ENCODE data around the gene SMYD5.
A peak's percentile ranks its signal among the peaks of the same experiment; 100 is the strongest.
"Not testable (repeated sequence)": the region's sequence is repeated elsewhere in the genome, so short reads cannot be mapped to it uniquely, and the experiment has no call there.

The SMYD5 gene

DNA sequence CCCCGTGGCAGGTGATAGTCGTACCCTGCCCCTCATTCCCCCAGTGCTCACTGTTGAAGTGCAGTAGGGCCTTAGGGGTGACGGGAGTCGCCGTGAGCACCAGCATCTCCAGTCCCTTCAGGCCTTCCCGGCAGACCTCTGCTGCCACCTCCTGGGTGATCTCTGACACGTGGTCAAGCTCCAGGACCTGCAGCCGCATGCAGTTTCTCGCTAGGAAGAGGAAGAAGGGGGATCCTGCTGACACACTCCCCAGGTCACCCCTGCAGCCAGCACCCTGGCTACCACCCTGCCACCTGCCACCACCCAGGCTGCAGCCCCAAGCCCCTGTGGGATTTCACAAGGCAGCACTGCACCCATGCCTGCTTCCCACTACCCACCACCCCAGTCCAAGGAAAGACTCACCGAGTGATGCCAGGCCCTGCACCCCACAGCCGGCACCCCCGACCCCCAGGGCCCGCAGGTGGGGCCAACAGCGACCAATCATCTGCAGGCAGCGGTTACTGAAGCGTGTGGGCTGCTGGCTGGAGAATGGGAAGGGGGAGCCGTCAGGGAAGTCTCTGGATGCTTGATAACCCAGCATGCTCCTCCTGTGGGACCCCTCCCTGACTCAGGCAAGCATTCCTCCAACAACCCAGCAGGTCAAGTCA is 46.4 kb downstream of the SMYD5 start:
- peak; percentile 49 for DNase-seq (ENCODE audit: low read depth, low spot score)
- Histone ChIP-seq H3K9ac (ENCODE audit: insufficient read length, low read depth) (no peak overlapping the region), H3K27me3 (ENCODE audit: insufficient read depth, insufficient read length) (no peaks in the 10 kb centered on the region), H3K9me3 (ENCODE audit: insufficient read depth, low read length) (no peaks in the 10 kb centered on the region), H3K4me1 (ENCODE audit: insufficient read depth, insufficient read length) (peaks cover 5% of the 10 kb centered on the region), H3K36me3 (ENCODE audit: insufficient read depth, insufficient read length, low read length) (no peaks in the 10 kb centered on the region), H3K4me3 (ENCODE audit: insufficient read length, low read depth) (no peak overlapping the region)
- TF ChIP-seq SUZ12 (IDR thresholded peaks at IDR 0.05; ENCODE audit: extremely low read depth, insufficient read depth, insufficient read length) = no peak
- TF ChIP-seq ZNF274 (IDR thresholded peaks at IDR 0.05; ENCODE audit: low read depth, low read length) = no peak
- no peak for TF ChIP-seq YY1 (IDR thresholded peaks at IDR 0.05; ENCODE audit: insufficient read depth, insufficient read length)

GRCh38 chr2:73262108-73262651 is 48.1 kb downstream of the SMYD5 start:
- Histone ChIP-seq H3K36me3 (ENCODE audit: insufficient read depth, insufficient read length, low read length) (no peaks in the 10 kb centered on the region), H3K9me3 (ENCODE audit: insufficient read depth, low read length) (no peaks in the 10 kb centered on the region), H3K4me3 (ENCODE audit: insufficient read length, low read depth) (no peak overlapping the region), H3K4me1 (ENCODE audit: insufficient read depth, insufficient read length) (peaks cover 5% of the 10 kb centered on the region), H3K9ac (ENCODE audit: insufficient read length, low read depth) (no peak overlapping the region), H3K27me3 (ENCODE audit: insufficient read depth, insufficient read length) (peaks cover 7% of the 10 kb centered on the region)
- no peak for DNase-seq (ENCODE audit: low read depth, low spot score)
- TF ChIP-seq SUZ12 (IDR thresholded peaks at IDR 0.05; ENCODE audit: extremely low read depth, insufficient read depth, insufficient read length) = no peak
- no peak for TF ChIP-seq ZNF274 (IDR thresholded peaks at IDR 0.05; ENCODE audit: low read depth, low read length)
- TF ChIP-seq YY1 (IDR thresholded peaks at IDR 0.05; ENCODE audit: insufficient read depth, insufficient read length) = no peak

GRCh38 chr2:73262691-73263429 is 48.8 kb downstream of the SMYD5 start:
- H3K27me3 ChIP-seq (ENCODE audit: insufficient read depth, insufficient read length) = peaks cover 14% of the 10 kb centered on the region
- H3K4me1 ChIP-seq (ENCODE audit: insufficient read depth, insufficient read length); H3K9ac ChIP-seq (ENCODE audit: insufficient read length, low read depth); H3K4me3 ChIP-seq (ENCODE audit: insufficient read length, low read depth); DNase-seq (ENCODE audit: low read depth, low spot score); H3K36me3 ChIP-seq (ENCODE audit: insufficient read depth, insufficient read length, low read length); H3K9me3 ChIP-seq (ENCODE audit: insufficient read depth, low read length): not testable (repeated sequence)

GRCh38 chr2:73263540-73264331 is 49.7 kb downstream of the SMYD5 start:
- no peak overlapping the region for H3K9ac ChIP-seq (ENCODE audit: insufficient read length, low read depth)
- no peak for DNase-seq (ENCODE audit: low read depth, low spot score)
- H3K27me3 ChIP-seq (ENCODE audit: insufficient read depth, insufficient read length) = peaks cover 23% of the 10 kb centered on the region
- TF ChIP-seq YY1 (IDR thresholded peaks at IDR 0.05; ENCODE audit: insufficient read depth, insufficient read length) (no peak), ZNF274 (IDR thresholded peaks at IDR 0.05; ENCODE audit: low read depth, low read length) (no peak), SUZ12 (IDR thresholded peaks at IDR 0.05; ENCODE audit: extremely low read depth, insufficient read depth, insufficient read length) (no peak)
- H3K4me3 ChIP-seq (ENCODE audit: insufficient read length, low read depth) = no peak overlapping the region
- H3K36me3 ChIP-seq (ENCODE audit: insufficient read depth, insufficient read length, low read length) = no peaks in the 10 kb centered on the region
- H3K4me1 ChIP-seq (ENCODE audit: insufficient read depth, insufficient read length) = peaks cover 10% of the 10 kb centered on the region
- no peaks in the 10 kb centered on the region for H3K9me3 ChIP-seq (ENCODE audit: insufficient read depth, low read length)

GRCh38 chr2:73264332-73264606 is 50.2 kb downstream of the SMYD5 start:
- no peak overlapping the region for H3K4me3 ChIP-seq (ENCODE audit: insufficient read length, low read depth)
- H3K27me3 ChIP-seq (ENCODE audit: insufficient read depth, insufficient read length) = peaks cover 28% of the 10 kb centered on the region
- H3K36me3 ChIP-seq (ENCODE audit: insufficient read depth, insufficient read length, low read length) = no peaks in the 10 kb centered on the region
- no peaks in the 10 kb centered on the region for H3K9me3 ChIP-seq (ENCODE audit: insufficient read depth, low read length)
- H3K9ac ChIP-seq (ENCODE audit: insufficient read length, low read depth) = no peak overlapping the region
- H3K4me1 ChIP-seq (ENCODE audit: insufficient read depth, insufficient read length) = peaks cover 10% of the 10 kb centered on the region
- TF ChIP-seq YY1 (IDR thresholded peaks at IDR 0.05; ENCODE audit: insufficient read depth, insufficient read length) (no peak), ZNF274 (IDR thresholded peaks at IDR 0.05; ENCODE audit: low read depth, low read length) (no peak), SUZ12 (IDR thresholded peaks at IDR 0.05; ENCODE audit: extremely low read depth, insufficient read depth, insufficient read length) (no peak)
- no peak for DNase-seq (ENCODE audit: low read depth, low spot score)

DNA sequence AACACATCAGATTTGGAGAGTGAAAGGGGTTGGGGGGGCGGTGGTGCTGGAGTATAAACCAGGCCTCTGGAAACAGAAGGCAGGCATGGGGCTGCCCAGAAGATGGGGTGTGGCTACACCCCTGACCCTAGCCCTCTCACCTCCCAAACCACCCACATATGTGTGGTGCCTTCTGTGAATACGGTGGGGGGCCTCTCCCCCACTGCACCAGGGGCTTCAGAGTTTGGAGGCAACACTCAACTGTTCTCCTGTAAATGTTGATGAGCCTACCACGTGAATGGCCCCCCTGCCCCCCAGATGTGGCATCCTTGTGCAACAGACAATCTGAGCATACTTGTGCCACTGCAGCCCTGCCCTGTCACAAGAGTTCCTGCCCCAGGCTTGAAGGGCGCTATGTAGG is 50.7 kb downstream of the SMYD5 start:
- no peaks in the 10 kb centered on the region for H3K36me3 ChIP-seq (ENCODE audit: insufficient read depth, insufficient read length, low read length)
- no peaks in the 10 kb centered on the region for H3K9me3 ChIP-seq (ENCODE audit: insufficient read depth, low read length)
- no peak for DNase-seq (ENCODE audit: low read depth, low spot score)

More for the DNA sequence above, 50.7 kb downstream of the SMYD5 start:
- peaks cover 10% of the 10 kb centered on the region for H3K4me1 ChIP-seq (ENCODE audit: insufficient read depth, insufficient read length)
- no peak overlapping the region for H3K4me3 ChIP-seq (ENCODE audit: insufficient read length, low read depth)
- peaks cover 32% of the 10 kb centered on the region for H3K27me3 ChIP-seq (ENCODE audit: insufficient read depth, insufficient read length)
- TF ChIP-seq YY1 (IDR thresholded peaks at IDR 0.05; ENCODE audit: insufficient read depth, insufficient read length) = no peak
- no peak for TF ChIP-seq ZNF274 (IDR thresholded peaks at IDR 0.05; ENCODE audit: low read depth, low read length)
- TF ChIP-seq SUZ12 (IDR thresholded peaks at IDR 0.05; ENCODE audit: extremely low read depth, insufficient read depth, insufficient read length) = no peak
- no peak overlapping the region for H3K9ac ChIP-seq (ENCODE audit: insufficient read length, low read depth)

Measured in NT2/D1 (cell line).